Heart right ventricle (tissue), 16 donors: ENCODE results near the gene EGLN2. TPM values are rescaled to one million over a fixed set of nuclear protein-coding genes. Genes with fewer than 3 reads are reported as not detected.

Experiments
- ATAC-seq, 8 donors: fragments of 200-7000 bp; cut with Tn5 transposase; one replicate each; pipeline ENCODE4 v1.9.1; 2020; ENCODE audit warnings: mild to moderate bottlenecking in 8 of 8, moderate library complexity in 8 of 8, moderate number of reproducible peaks in 1 of 8
- DNase-seq, 2 donors: peaks; one replicate each; pipeline ENCODE4 v3.0.0-alpha.2; 2020
- H3K27ac ChIP-seq, 10 donors: fragments of 200-600 bp; sonication (generic) in 2 of 10; one replicate each; pipeline versions ENCODE4 v1.5.0 to v1.8.0; 2020 to 2022; ENCODE audit warnings: mild to moderate bottlenecking in 3 of 10
- H3K27me3 ChIP-seq, 7 donors: fragments of 200-600 bp; one replicate each; pipeline ENCODE4 v1.8.0; 2021 to 2022; ENCODE audit warnings: mild to moderate bottlenecking in 2 of 7
- H3K36me3 ChIP-seq, 9 donors: fragments of 200-600 bp; sonication (generic) in 1 of 9; one replicate each; pipeline versions ENCODE4 v1.5.0 to v1.8.0; 2020 to 2022; ENCODE audit warnings: mild to moderate bottlenecking in 2 of 9
- H3K4me1 ChIP-seq, 9 donors: fragments of 200-600 bp; sonication (generic) in 1 of 9; one replicate each; pipeline versions ENCODE4 v1.5.0 to v1.8.0; 2020 to 2022; ENCODE audit warnings: mild to moderate bottlenecking in 4 of 9
- H3K4me3 ChIP-seq, 10 donors: fragments of 200-600 bp; sonication (generic) in 2 of 10; one replicate each; pipeline versions ENCODE4 v1.5.0 to v1.8.0; 2020 to 2022; ENCODE audit warnings: mild to moderate bottlenecking in 7 of 10, moderate library complexity in 2 of 10
- H3K9me3 ChIP-seq, 11 donors: fragments of 200-600 bp in 10 of 11; sonication (generic) in 2 of 11; one replicate each; pipeline versions ENCODE4 v1.5.0 to v1.8.0; 2013 to 2022; ENCODE audit warnings: mild to moderate bottlenecking in 2 of 11, control low read depth in 1 of 11, moderate library complexity in 1 of 11
- WGBS, 2 donors: extraction: QIAGEN DNeasy Blood & Tissue Kit; methylation state at CpG; one replicate each; pipeline ENCODE4 v1.1.7; 2013; ENCODE audit warnings: inconsistent platforms in 1 of 2; 5-methylcytosine and 5-hydroxymethylcytosine counted together
- intact Hi-C, 10 donors: fragments of 100-400 bp; cut with DNase I; formaldehyde crosslinking; loops; one replicate each; pipeline versions ENCODE4 v1.11.1 to v1.14.2; 2022
- polyA plus RNA-seq, 2 donors: library from polyadenylated mRNA; stranded (reverse); fragments of 200-250 nt; gene quantifications; one replicate each; pipeline ENCODE4 v1.2.3, GENCODE V29; 2013
- total RNA-seq, 10 donors: library from RNA; stranded (reverse); fragmentation: NEBNext Ultra II Directional in 3 of 10; extraction: Animal tissue kit (Norgen Biotek cat#: 25700) in 3 of 10; gene quantifications; one replicate each; pipeline versions ENCODE4 v1.2.1 to v1.2.4, GENCODE V29; 2021 to 2023
- TF ChIP-seq, protein P1 (sequence below), 9 donors: fragments of 200-600 bp; sonication (generic) in 2 of 9; IDR thresholded peaks; one replicate each; pipeline versions ENCODE4 v1.5.0 to v1.8.0; 2021 to 2022; ENCODE audit warnings: antibody characterized with exemption in 9 of 9, mild to moderate bottlenecking in 5 of 9, moderate library complexity in 1 of 9
- donor health status: Arrhythmogenic right ventricular cardiomyopathy.
- donor health status: ischemic (EF 13 %, LVEDD 7.1; RV severe dilation, severe dysfunction).
- donor health status: healthy with polysubstance abuse.
- donor health status: DM: no; HTN: yes; CAD: no.
- donor health status: DM: no; HTN: no; CAD: no.
- donor health status: ischemic (EF 25% LVEDD 6.9; RV normal size, moderate dysfunction).
- donor health status: ischemic (EF 25% LVEDD 5.7; RV mildly dilated, moderate dysfunction).
- donor health status: healthy.
- donor health status: DM: yes; HTN: yes; CAD: no.
- donor health status: Ischemic cardiomyopathy.
- donor health status: ischemic (EF 35%, LVEDD 5.7; RV mildly dilated, moderate dysfunction).
- donor health status: nonischemic (EF 11% LVEDD 7.7; RV severe dilation, severe dysfunction).
- donor health status: DM: yes; HTN: yes; CAD: no.
- donor health status: PGD.
- donor health status: ischemic (EF 29% LVEDD 5.4; RV normal size, mild dysfunction).
- donor health status: nonischemic (EF 23%, LVEDD 6.1; RV moderate dilation, normal function).

Gene EGLN2
- total and polyA plus RNA-seq, 12 donors: 31.8 to 78.6 (median 46.0) TPM

DNA sequence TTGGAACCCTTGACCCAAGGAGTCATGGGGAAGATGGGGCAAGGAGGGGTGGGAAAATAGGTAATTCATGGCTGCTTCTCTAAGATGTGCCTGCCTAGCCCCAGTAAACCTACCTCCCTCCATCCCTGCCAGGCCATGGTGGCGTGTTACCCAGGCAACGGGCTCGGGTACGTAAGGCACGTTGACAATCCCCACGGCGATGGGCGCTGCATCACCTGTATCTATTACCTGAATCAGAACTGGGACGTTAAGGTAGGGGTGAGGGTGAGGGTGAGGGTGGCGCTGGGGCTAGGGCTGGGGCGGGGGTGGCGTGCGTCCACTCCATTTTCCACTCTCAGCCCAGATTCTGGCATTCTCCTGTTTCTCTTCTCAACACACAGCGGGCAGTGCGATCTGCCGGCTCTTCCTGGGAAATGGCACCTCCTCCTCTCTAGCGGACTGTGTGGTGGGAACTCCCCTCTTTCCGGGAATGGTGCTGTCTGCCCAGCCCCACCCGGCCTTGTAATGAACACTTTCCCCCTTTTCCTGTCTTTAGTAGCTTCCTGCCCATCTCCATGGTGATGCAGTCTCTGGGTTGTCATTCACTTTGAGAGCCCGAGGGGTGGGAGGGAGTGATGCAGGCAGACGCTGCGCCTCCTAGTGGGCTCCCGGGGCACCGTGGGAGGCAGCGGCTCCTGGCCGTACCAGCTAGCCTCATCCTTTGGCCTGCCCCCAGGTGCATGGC, 7.6 kb downstream of the EGLN2 start:
- WGBS, 2 donors: 30 to 38% methylated on average over 26 of the region's 26 CpGs
- TF ChIP-seq, protein P1, sequence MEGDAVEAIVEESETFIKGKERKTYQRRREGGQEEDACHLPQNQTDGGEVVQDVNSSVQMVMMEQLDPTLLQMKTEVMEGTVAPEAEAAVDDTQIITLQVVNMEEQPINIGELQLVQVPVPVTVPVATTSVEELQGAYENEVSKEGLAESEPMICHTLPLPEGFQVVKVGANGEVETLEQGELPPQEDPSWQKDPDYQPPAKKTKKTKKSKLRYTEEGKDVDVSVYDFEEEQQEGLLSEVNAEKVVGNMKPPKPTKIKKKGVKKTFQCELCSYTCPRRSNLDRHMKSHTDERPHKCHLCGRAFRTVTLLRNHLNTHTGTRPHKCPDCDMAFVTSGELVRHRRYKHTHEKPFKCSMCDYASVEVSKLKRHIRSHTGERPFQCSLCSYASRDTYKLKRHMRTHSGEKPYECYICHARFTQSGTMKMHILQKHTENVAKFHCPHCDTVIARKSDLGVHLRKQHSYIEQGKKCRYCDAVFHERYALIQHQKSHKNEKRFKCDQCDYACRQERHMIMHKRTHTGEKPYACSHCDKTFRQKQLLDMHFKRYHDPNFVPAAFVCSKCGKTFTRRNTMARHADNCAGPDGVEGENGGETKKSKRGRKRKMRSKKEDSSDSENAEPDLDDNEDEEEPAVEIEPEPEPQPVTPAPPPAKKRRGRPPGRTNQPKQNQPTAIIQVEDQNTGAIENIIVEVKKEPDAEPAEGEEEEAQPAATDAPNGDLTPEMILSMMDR (IDR thresholded peaks at IDR 0.05): peak; percentile 61 to 94 (median 87)
- Histone ChIP-seq H3K36me3 (peaks cover 0 to 65% (median 11%) of the 10 kb centered on the region in 9 donors), H3K27me3 (no peaks in the 10 kb centered on the region), H3K9me3 (no peaks in the 10 kb centered on the region), H3K4me3 (peak overlapping the region in 6 of 10 donors; percentile 2 to 32 (median 24)), H3K4me1 (peaks cover 47 to 93% (median 89%) of the 10 kb centered on the region in 9 donors), H3K27ac (peak overlapping the region; percentile 42 to 99 (median 94))
- intact Hi-C loops: loop anchor here in 5 of 10 donors (5.0 to 10.0 kb wide), 3 partner anchors 89 to 392 kb away; partner anchors contain the start of genes COQ8B (in 2 of the 5), ITPKC (in 2 of the 5) and PRX (in 1 of the 5)
- DNase-seq (peak; percentile 80 to 92), ATAC-seq (peak; percentile 30 to 72 (median 58))

DNA sequence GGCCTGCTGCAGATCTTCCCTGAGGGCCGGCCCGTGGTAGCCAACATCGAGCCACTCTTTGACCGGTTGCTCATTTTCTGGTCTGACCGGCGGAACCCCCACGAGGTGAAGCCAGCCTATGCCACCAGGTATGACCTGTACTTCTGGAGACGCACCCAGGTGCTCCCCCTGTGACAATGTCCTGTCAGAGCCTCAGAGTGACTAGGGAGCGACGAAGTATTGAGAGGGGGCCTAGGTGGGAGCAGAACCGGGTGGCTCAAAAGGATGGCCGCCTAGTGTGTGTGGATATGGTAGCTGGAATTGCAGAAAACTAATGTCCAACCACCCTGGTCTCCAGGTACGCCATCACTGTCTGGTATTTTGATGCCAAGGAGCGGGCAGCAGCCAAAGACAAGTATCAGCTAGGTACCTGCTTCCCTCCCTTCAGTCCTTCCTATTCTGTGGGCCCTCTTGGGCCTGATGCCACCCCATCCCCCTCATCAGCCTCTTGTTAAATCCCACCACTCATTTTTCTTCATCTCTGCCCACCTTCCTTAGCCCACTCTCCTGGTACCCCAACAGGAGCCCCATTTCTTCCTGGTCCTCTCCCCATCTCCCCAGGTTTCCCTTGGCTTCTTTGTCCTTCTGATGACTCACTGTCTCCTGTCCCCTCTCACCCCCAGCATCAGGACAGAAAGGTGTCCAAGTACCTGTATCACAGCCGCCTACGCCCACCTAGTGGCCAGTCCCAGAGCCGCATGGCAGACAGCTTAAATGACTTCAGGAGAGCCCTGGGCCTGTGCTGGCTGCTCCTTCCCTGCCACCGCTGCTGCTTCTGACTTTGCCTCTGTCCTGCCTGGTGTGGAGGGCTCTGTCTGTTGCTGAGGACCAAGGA, 8.4 kb downstream of the EGLN2 start:
- Histone ChIP-seq H3K9me3 (no peaks in the 10 kb centered on the region), H3K36me3 (peaks cover 0 to 59% (median 11%) of the 10 kb centered on the region in 9 donors), H3K4me1 (peaks cover 46 to 93% (median 89%) of the 10 kb centered on the region in 9 donors), H3K4me3 (peak overlapping the region in 6 of 10 donors; percentile 2 to 28 (median 20)), H3K27me3 (no peaks in the 10 kb centered on the region), H3K27ac (peak overlapping the region in 8 of 10 donors; percentile 79 to 99 (median 96))
- no peak for DNase-seq
- TF ChIP-seq, protein P1 (IDR thresholded peaks at IDR 0.05): peak in 1 of 9 donors; percentile 30
- ATAC-seq: no peak
- 65 to 71% methylated on average over 18 of the region's 18 CpGs for WGBS, 2 donors
- intact Hi-C loops: loop anchor here in 5 of 10 donors (5.0 to 10.0 kb wide), 3 partner anchors 90 to 393 kb away; partner anchors contain the start of genes COQ8B (in 2 of the 5), ITPKC (in 2 of the 5) and PRX (in 1 of the 5)

- 70 to 86% methylated on average over 2 of the region's 2 CpGs for WGBS, 2 donors
- ATAC-seq: no peak
- TF ChIP-seq, protein P1 (IDR thresholded peaks at IDR 0.05): no peak
- intact Hi-C loops: loop anchor here in 5 of 10 donors (5.0 to 10.0 kb wide), 3 partner anchors 91 to 393 kb away; partner anchors contain the start of genes COQ8B (in 2 of the 5), ITPKC (in 2 of the 5) and PRX (in 1 of the 5)
- H3K9me3 ChIP-seq: no peaks in the 10 kb centered on the region
- peaks cover 40 to 93% (median 83%) of the 10 kb centered on the region in 9 donors for H3K4me1 ChIP-seq
- no peak for DNase-seq
- no peaks in the 10 kb centered on the region for H3K27me3 ChIP-seq
- peaks cover 0 to 59% (median 11%) of the 10 kb centered on the region in 9 donors for H3K36me3 ChIP-seq
- H3K4me3 ChIP-seq: no peak overlapping the region
- peak overlapping the region in 6 of 10 donors; percentile 5 to 99 (median 94) for H3K27ac ChIP-seq
Observed at GRCh38 chr19:40808021-40808325, 9.0 kb downstream of the EGLN2 start.

- Histone ChIP-seq H3K27ac (peak overlapping the region in 2 of 10 donors; percentile 94 to 98), H3K27me3 (no peaks in the 10 kb centered on the region), H3K9me3 (no peaks in the 10 kb centered on the region), H3K4me3 (no peak overlapping the region), H3K36me3 (peaks cover 0 to 54% (median 11%) of the 10 kb centered on the region in 9 donors), H3K4me1 (peaks cover 35 to 91% (median 78%) of the 10 kb centered on the region in 9 donors)
- 83 to 90% methylated on average over 5 of the region's 5 CpGs for WGBS, 2 donors
- DNase-seq (no peak), ATAC-seq (no peak)
- TF ChIP-seq, protein P1 (IDR thresholded peaks at IDR 0.05): no peak
- intact Hi-C loops: loop anchor here in 5 of 10 donors (5.0 to 10.0 kb wide), 3 partner anchors 91 to 394 kb away; partner anchors contain the start of genes COQ8B (in 2 of the 5), ITPKC (in 2 of the 5) and PRX (in 1 of the 5)
Observed at GRCh38 chr19:40808497-40808896, 9.5 kb downstream of the EGLN2 start.
